HG03097 (cell line): Measurements from ENCODE around the gene MRAP2.

ENCODE experiments used
- ATAC-seq: cut with Tn5 transposase; IDR thresholded peaks from one replicate; pipeline ENCODE4 v1.9.1; 2021; ENCODE audit not compliant: unreplicated experiment, low FRiP score

MRAP2 gene, protein sequence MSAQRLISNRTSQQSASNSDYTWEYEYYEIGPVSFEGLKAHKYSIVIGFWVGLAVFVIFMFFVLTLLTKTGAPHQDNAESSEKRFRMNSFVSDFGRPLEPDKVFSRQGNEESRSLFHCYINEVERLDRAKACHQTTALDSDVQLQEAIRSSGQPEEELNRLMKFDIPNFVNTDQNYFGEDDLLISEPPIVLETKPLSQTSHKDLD

DNA sequence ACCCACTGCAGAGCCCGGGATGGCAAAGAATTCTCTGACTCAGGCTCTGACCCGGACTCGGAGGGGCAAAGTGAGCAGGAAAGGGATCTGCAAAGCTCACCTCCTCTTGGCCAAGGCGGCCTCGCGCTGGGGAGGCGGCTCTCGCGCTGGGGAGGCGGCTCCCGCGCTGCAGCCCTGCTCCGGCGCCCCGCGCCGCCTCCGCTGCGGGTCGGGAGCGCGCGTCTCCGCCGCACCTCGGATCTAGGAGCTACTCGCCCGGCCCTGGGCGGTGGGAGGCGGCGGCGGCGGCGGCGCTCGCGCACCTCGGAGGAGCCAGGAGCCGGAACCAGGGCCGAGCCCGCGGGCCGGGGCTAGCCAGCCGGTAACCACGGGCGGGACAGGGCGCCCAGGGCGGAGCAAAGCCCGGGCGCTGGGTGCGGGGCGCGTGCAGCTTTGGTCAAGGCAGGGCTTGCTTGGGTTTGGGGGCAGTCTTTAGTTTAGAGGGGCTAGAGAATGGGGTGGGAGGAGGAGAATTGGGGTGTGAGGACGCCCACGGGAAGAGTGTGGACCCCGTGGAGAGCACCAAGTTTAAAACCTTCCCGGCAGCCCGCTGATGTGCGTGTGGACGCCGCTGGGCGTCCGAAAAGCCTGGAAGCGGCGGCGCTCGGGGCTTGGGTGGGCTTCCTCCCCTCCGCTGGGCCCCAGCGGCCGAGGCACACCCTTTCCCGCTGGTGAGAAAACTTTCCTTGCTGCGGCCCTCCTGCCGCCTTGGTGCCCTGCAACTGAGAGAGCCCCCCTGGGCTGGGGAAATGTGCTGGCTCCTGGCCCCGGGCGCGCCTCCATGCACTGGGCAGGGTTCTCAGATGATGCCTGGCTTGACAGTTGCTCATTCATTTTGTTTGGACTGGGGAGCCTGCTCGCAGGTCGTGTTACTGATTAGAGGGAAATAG lies at the start of gene MRAP2:
Gene MRAP2, plus strand, starts transcription at position 250 of the 929 bp plus-strand sequence. CDS start 21,547 bp downstream, outside the sequence.
- ATAC-seq = no peak

DNA sequence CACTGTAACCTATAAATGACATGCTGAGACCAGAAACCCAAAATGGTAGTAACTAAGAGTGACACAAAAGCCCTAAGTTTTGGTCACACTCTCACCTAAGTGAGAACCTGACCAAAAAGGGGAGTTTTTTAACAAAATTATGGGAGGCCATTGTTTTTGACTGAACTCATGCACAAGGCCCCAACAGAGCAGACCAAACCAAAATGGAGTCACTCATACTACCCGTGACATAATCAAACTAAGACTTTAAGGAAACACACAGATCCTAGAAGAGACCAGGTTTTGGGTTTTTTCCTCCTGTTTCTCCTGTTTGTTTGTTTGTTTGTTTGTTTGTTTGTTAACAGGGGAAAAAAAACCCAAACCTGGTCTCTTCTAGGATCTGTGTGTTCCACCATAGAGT lies 49.2 kb upstream of the MRAP2 start:
- no peak for ATAC-seq

DNA sequence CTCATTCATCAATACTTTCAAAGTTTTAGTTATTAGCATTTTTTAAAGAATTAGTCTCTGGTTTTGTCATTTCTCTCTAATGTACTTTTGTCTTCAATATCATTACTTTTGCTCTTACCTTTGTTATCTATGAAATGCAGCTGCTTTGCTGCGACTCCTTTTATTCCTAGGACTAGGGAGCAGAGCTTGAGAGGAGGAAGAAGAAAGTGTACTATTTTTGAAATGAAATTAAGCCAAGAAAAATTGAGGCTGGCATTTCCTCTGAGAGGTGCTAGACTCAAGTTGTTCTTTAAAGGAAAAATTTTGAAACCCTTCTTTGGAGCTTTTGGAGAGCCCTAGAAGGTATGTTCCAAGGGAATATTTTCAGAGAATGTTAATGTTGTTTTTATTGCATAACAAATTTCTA lies 48.3 kb upstream of the MRAP2 start:
- ATAC-seq = no peak

DNA sequence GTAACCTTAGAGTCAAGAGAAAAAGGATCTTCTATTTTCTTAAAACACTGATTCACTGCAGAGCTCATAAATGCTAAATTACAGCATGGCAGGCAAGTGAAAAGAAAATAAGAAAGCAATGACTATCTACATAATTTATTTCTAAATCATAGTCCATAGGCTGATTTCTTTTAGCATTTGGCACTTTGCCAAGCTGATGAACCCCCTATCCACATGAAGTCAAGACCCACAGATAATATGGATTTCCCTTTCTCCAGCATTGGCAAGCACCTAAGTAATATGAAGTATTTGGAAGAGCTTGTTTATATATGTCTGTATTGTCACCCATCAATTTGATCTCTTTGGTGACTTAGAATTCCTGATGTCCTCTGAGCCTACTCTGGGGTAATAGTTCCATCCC lies 47.9 kb upstream of the MRAP2 start:
- ATAC-seq = no peak

DNA sequence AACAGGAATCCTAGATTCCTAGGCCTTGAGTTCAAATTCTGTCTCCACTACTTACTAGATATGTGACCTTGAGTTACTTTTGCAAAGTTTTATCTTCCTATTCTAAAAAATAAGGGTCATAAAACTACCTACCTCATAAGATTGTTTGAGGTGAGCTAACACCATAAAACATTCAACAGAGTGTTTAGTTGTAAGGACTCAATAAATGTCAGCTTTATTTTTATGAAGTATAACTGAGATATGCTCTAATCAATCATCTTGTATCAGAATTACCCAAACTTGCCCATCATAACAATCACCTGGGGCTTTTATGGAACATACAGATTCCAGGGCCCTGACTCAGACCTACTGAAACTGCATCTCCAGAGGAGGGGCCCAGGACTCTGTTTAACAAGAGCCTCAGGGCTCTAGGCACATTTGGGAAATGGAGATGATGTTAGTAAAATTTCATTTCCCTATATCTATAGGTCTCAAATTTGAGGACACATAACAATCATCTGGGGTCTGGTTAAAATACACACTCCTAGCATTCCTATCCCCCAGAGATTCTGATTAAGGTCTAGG lies 35.5 kb upstream of the MRAP2 start:
- ATAC-seq = no peak

DNA sequence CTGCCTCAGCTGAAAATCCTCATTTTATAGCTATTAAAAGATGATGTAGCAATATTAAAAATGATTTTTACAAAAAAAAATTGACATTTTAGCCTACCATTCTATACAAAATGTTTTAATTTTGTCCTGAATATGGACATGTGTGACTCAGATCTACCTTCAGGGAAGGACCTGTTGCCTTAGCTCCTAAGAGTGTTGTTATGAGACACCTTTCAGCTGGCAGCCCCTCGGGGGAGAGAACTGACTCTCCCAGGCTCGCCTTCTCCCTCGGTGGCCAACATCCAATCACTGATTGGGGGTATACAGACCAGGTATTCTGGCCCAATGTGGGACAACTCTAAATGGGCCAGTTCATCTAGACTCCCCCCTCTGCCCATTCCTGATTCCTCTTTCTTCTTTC lies 32.5 kb upstream of the MRAP2 start:
- ATAC-seq = no peak

DNA sequence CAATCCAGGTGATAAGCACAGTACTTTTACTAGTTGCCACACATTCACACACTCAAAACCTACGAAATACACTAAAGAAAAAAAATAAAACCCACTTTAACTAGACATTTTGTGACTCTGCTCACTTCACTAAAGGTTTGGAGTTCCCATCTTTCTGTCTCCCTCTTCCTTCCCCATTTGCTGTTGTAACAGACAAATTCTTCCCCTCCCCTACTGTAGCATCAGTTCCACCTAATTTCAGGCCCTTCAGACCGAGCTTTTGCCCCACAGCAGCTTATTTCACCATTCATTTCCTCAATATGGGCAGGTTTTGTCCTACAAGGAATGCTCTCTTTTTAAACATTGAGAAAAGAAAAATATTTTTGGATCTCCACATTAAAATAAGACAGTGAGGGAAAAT lies 31.3 kb upstream of the MRAP2 start:
- no peak for ATAC-seq

DNA sequence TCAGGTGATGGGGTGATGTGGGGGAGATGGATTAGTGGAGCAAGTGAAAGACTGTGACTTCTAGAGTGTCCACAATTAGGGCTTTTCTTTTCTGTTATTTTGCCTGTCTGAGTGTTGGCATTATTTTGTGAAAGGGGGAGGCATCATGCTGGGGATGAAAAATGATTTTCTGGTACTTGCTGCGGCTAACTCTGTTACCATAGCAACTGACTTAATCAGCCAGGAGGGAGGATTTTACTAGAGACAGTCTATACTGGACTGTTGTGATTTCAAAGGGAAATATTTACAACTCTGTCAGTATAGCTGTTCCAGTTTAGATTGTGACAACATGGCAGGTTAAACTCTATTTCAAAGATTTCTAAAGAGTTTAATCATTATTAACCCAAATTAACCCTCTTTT lies 30.4 kb upstream of the MRAP2 start:
- no peak for ATAC-seq

DNA sequence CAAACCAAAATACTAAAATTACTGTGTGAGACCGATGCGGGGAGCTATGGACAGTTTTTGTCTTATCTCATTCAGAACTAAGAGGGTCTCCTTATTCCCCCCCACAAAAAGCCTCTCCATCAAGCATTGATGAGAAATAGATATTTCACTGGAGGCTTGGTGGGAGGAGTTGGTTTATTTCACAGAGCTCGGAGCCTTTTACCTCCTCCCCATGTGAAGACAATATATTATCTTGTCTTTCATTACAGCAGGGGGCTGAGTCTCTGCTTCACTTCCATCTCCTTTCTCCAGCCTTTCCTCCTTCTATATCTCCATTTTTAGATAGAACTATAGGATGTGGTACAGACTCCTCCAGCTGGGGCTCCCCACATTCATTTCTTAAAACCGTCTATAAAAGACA lies 29.9 kb upstream of the MRAP2 start:
- no peak for ATAC-seq

DNA sequence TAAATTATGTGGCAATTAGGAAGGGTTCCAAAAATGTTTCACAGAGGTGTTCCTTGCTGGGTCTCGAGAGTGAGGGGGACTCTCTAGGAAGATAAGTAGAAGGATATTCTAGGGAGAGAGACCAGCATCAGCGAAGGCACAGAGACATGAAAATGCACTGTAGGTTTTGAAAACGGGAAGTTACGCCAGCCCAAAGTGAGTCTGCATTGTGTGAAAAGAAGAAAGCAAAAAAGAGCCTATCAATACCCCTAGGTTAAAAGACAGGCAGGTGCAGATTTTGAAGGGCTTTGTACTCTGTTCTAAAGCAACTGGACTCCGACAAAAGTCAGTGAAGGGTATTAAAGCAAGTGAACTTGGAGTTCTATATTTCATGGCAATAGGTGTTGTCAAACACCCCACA lies 25.7 kb upstream of the MRAP2 start:
- ATAC-seq = no peak

DNA sequence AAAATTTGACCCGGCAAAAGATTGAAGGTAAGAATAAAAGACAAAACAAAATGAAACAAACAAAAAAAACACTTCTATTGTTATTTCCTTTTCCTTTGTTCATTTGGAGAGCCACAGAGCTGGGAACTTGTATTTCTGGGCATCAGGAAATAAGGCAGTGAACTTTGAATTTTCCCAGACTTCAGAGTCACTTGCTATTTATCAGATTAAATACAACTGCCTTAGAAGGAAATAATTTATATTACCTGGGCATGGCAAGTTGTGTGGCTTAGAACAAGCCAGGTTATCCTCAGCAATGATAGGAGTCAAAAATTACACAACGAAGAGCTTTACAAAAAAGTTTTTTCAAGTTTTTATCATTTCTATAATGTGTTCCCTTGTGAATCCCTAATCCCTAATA lies 20.2 kb upstream of the MRAP2 start:
- no peak for ATAC-seq

DNA sequence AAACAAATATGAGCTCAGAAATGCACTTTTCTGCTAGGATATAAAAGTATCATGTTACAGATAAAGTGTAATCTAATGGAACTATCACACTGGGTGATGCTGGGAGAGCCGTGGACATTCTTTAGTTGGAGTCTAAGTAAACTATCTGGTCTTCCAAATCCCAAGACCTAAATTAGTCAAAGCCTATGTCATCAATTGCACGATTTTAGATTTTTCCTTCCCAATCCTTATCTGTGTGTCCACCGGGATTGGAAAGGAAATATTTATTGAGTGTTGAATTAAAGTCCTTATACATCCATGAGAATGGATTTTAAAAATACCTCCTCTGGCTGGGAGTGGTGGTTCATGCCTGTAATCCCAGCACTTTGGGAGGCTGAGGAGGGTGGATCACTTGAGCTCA lies 19.6 kb upstream of the MRAP2 start:
- no peak for ATAC-seq

DNA sequence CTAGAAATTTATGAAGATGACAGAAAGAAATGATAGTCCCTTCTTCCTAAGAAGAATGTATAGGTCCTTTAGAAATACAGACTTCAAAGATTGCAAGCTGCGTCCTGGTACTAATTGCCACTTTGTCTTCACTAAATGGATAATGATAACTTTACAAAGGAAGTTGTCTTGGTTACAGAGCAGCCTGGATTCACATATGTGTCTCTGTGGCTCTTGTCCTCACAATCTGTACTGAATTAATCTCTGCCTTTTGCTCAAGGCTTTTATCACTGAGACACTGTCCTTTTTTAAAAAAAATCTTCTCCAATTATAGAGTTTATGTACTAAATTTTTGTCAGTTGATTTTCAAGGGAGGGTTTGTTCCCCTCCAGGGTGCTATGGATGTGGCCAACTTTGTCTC lies 17.5 kb upstream of the MRAP2 start:
- no peak for ATAC-seq

DNA sequence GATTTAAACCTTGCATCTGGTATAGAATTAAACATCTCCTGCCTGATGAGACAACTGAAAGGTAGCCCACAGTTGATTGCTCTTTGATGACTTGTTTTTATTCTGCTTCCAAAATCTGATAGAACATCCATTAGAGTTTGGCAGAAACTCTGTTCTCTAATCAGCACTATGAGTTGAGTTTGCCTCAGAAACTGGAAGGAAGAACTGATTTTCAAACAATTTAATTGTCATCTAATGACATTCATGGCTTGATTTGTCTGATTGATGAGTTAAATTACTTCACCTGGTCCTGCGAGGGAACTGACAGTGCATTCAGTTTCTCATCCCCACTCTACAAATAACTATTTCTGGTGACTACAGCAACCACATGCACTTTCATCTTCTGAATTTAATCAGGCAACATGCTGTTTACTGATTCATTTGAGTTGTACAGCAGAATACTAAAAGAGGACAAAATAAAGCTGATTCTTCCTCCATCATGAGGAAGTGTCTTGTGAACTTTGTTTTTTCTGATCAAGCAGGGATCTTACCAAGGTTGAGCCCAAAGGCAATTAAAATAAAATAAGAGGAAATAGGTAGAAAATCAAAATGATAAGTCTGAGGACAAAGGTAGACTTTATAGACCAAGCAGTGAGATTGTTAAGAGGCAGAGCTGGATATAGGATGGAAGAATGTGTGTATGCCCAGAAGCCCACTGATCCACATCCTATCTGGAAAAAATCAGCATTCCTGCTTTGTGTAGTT lies 15.7 kb upstream of the MRAP2 start:
- ATAC-seq = no peak

DNA sequence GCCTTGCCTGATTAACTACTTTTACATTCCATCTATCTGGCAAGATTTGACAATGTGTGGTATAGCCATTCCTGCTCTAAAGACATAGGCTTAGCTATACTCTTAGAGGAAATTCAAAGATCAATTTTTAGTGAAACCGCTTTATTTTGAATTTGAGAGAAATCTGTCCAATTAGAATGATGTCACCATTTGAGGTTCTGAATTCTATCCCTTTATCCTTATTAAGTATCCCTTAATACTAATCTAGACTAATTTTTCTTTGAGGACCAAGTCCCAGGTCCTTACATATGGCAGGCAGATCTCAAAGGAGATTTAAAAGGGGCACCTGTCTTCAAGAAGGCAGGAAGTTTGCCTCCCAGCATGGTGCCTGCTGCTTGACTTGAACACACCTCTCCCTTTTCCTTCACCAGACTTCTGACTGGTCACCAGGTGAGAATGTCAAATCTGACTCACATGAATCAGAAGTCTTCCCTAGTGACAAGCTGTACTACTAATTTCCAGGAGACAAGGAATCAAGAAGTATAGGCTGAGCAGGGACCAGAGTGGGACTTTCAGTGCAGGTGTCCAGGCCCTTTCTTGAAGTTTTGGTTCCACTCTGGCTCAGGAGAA lies 15.0 kb upstream of the MRAP2 start:
- ATAC-seq = no peak

DNA sequence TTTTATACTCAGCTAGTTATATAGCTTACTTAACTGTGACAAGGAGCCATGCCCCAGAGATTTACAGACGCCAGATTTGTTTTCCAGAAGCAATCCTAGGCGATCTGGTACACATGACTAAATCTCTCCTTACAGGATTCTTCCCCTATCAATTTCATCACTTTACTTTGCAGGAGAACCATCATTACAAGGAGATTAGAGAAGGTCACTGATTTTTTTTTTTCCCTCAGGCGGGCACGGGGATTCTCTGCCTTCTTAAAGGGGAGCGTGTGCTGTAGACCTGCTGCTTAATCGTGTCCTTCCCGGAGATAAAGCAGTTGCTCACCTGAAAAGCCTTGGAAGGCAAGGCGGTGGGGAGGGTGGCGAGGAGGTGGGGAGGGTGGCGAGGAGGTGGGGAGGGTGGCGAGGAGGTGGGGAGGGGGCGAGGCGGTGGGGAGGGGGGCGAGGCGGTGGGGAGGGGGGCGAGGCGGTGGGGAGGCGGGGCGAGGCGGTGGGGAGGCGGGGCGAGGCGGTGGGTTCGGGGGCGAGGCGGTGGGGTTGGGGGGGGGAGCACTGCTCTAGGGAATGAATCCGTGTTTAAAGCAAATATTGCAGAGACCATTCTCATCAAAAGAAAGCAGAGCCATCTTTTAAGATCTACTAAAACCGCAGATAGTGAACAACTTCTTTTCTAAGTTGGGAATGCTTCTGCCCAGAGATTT lies 14.3 kb upstream of the MRAP2 start:
- ATAC-seq = no peak

DNA sequence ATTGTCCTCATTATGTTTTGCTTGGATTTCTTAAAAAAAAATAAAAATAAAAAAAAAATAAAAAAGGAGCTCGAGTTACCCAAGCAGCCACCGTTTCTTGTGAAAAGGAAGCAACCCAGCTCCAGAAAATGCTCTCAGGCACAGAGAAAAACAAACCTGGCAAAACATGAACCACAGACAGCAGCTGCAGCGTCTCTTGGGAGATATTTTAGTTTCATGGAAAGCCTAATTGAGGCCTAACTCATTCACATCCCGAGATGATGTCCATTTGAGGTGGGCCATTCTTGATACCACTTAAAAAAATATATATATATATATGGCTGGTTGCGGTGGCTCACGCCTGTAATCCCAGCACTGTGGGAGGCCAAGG lies 13.7 kb upstream of the MRAP2 start:
- no peak for ATAC-seq

DNA sequence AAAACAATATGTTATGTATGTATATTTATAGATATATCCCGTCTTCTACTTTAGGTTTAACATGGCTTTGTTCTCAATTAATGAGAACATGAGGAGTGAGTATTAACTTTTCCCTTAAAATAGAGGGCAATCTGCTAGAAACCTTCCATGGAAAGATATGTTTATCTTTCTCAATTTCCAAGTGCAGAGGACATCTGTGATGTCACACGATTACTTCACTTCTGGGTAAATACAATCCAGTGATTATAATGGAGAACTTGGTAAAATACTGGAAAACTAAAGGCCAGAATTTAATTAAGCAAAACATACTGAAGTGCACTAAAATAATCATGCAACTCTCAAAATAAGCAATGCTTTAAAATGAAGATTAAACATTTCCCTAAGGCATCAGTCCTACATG lies 11.9 kb upstream of the MRAP2 start:
- no peak for ATAC-seq

DNA sequence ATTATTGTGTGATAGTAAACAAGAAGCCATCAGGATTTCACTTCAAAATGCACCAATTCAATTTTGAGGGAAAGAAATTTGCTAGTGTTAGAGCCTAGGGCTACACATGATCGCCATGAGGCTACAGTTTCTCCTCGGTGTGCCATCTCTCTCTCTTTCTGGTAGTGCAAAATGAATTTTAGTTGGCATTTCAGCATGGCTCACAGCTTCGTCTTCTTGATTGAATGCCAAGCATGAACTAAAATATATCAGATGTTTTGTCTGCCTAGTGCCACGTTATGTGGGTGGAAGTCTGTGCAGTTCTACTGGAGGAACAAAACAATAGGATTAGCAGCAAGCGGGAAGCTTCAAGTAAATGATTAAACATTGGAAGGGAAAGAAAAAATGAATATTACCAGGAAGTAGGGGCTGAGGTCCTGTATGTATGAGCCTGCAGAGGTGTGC lies 6.8 kb upstream of the MRAP2 start:
- no peak for ATAC-seq
